A673 (cell line): ENCODE data around the gene EEF1G. TPM values are rescaled to one million over a fixed set of nuclear protein-coding genes. Genes with fewer than 3 reads are reported as not detected.

ENCODE experiments used
- BruUV-seq: library from RNA; stranded (reverse); fragments of 400-500 nt; replicated peaks from 2 replicates; lab custom pipeline; 2021; lab: Mats Ljungman, UMichigan
- CTCF ChIA-PET: fragments of 300-600 bp; sonication (Branson Sonifier 250); formaldehyde crosslinking; loops from one replicate; lab custom pipeline; 2022; ENCODE audit warnings: antibody characterized with exemption; lab: Charles Lee
- POLR2A ChIA-PET: fragments of 300-600 bp; sonication (Branson Sonifier 250); formaldehyde crosslinking; loops from one replicate; lab custom pipeline; 2022; ENCODE audit warnings: antibody characterized with exemption; ENCODE audit not compliant: low non-redundant PET; lab: Charles Lee
- DNase-seq: peaks from one replicate; pipeline ENCODE4 v3.0.0-alpha.2; 2015; ENCODE audit warnings: low spot score
- H3K27ac ChIP-seq: fragments of 200-600 bp; sonication (generic); 2 replicates; pipeline ENCODE4 v1.5.1; 2016; ENCODE audit warnings: mixed run types, low read depth, mild to moderate bottlenecking, mixed read lengths, antibody characterized with exemption, low read length; ENCODE audit not compliant: poor library complexity, severe bottlenecking
- H3K27me3 ChIP-seq: fragments of 200-600 bp; sonication (generic); replicated peaks from 2 replicates; pipeline ENCODE4 v1.6.1; 2017; ENCODE audit warnings: mixed run types, low read depth, mild to moderate bottlenecking, mixed read lengths, antibody characterized with exemption, low read length; ENCODE audit not compliant: insufficient read depth, poor library complexity
- H3K36me3 ChIP-seq: fragments of 200-600 bp; sonication (generic); 2 replicates; pipeline ENCODE4 v1.6.1; 2016; ENCODE audit warnings: mixed run types, mild to moderate bottlenecking, mixed read lengths, antibody characterized with exemption, low read length; ENCODE audit not compliant: insufficient read depth, poor library complexity, severe bottlenecking
- H3K4me1 ChIP-seq: fragments of 200-600 bp; sonication (generic); 2 replicates; pipeline ENCODE4 v1.6.1; 2017; ENCODE audit warnings: mixed run types, mild to moderate bottlenecking, mixed read lengths, antibody characterized with exemption, low read length; ENCODE audit not compliant: insufficient read depth, poor library complexity, severe bottlenecking
- H3K4me3 ChIP-seq: fragments of 200-600 bp; sonication (generic); 2 replicates; pipeline ENCODE4 v1.5.1; 2016; ENCODE audit warnings: low read depth, mixed run types, mild to moderate bottlenecking, mixed read lengths, low read length; ENCODE audit not compliant: poor library complexity, severe bottlenecking
- H3K9me3 ChIP-seq: fragments of 200-600 bp; sonication (generic); 2 replicates; pipeline ENCODE4 v1.6.1; 2016; ENCODE audit warnings: mixed run types, low read depth, mild to moderate bottlenecking, mixed read lengths, antibody characterized with exemption, low read length; ENCODE audit not compliant: poor library complexity, severe bottlenecking
- EZH2 ChIP-seq: fragments of 200-600 bp; sonication (generic); IDR thresholded peaks from 2 replicates; pipeline ENCODE4 v1.6.1; 2017; ENCODE audit warnings: borderline replicate concordance, low read depth, mild to moderate bottlenecking, mixed read lengths, antibody characterized with exemption, low read length; ENCODE audit not compliant: poor library complexity, severe bottlenecking
- intact Hi-C: fragments of 100-400 bp; cut with micrococcal nuclease; formaldehyde crosslinking; loops from one replicate; pipeline ENCODE4 v1.10.0; 2022; ENCODE audit not compliant: unreplicated experiment
- total RNA-seq: library from RNA; stranded (reverse); gene quantifications from 2 replicates; pipeline ENCODE4 v1.2.3, GENCODE V29; 2021
- TF ChIP-seq, protein P1 (sequence below): fragments of 300-800, 200-600 bp; sonication (generic); conservative IDR thresholded peaks from 2 replicates; pipeline ENCODE4 v1.5.1; 2017; ENCODE audit warnings: low read depth, mild to moderate bottlenecking, antibody characterized with exemption, low read length, moderate library complexity, mixed read lengths

The EEF1G gene
- total RNA-seq, 1 experiment from 2014 or later, result 1,817 TPM

- POLR2A ChIA-PET, result no interaction called here
- H3K27ac ChIP-seq, result peak overlapping the region; percentile 34
- intact Hi-C loops, result no loop called here
These were observed 30.9 kb upstream of the EEF1G start for GRCh38 chr11:62604460-62605120.

DNA sequence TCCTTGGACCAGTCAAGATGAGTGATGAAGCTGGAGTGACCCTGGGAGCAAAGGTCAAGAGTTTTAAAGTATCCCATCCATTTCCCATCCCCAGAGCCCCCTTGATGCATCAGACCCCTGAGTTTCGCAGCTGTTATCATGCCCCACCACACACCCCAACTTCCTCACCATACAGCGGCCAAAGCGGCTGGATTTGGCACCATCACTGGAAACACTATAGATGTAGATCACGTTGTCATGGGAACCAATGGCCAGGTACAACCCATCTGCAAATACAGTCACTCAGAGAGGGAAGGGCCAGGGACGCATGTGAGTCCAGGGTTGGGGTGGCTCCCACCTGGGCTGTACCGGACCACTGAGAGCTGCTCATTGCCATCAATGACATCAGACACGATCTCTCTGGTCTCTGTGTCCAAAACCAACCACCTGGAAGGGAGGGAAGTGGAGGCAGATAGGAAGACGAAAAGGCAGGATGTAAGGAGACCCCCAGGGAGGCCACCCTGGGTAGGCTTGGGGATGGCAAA, 30.1 kb upstream of the EEF1G start:
- CTCF ChIA-PET, result no interaction called here
- no peaks in the 10 kb centered on the region for H3K27me3 ChIP-seq
- no peak overlapping the region for H3K4me3 ChIP-seq
- POLR2A ChIA-PET, result interaction anchor here (0.6 kb wide), 1 partner anchor 30 kb away, joined by 3 read pairs; the partner anchor contains the start of gene EEF1G
- TF ChIP-seq, protein P1, sequence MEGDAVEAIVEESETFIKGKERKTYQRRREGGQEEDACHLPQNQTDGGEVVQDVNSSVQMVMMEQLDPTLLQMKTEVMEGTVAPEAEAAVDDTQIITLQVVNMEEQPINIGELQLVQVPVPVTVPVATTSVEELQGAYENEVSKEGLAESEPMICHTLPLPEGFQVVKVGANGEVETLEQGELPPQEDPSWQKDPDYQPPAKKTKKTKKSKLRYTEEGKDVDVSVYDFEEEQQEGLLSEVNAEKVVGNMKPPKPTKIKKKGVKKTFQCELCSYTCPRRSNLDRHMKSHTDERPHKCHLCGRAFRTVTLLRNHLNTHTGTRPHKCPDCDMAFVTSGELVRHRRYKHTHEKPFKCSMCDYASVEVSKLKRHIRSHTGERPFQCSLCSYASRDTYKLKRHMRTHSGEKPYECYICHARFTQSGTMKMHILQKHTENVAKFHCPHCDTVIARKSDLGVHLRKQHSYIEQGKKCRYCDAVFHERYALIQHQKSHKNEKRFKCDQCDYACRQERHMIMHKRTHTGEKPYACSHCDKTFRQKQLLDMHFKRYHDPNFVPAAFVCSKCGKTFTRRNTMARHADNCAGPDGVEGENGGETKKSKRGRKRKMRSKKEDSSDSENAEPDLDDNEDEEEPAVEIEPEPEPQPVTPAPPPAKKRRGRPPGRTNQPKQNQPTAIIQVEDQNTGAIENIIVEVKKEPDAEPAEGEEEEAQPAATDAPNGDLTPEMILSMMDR, result no peak
- no peak for TF ChIP-seq EZH2
- H3K9me3 ChIP-seq, result no peaks in the 10 kb centered on the region
- peaks cover 8% of the 10 kb centered on the region for H3K36me3 ChIP-seq
- H3K4me1 ChIP-seq, result peaks cover 21% of the 10 kb centered on the region
- BruUV-seq, result no TSS peak
- intact Hi-C loops, result no loop called here
- no peak for DNase-seq
- H3K27ac ChIP-seq, result no peak overlapping the region

More at GRCh38 chr11:62604460-62605120, 30.9 kb upstream of the EEF1G start:
- Histone ChIP-seq H3K9me3 (no peaks in the 10 kb centered on the region), H3K27me3 (no peaks in the 10 kb centered on the region), H3K4me3 (no peak overlapping the region), H3K36me3 (peaks cover 6% of the 10 kb centered on the region), H3K4me1 (peaks cover 16% of the 10 kb centered on the region)
- DNase-seq, result peak; percentile 58
- TF ChIP-seq EZH2, result no peak
- TF ChIP-seq, protein P1, result no peak
- CTCF ChIA-PET, result no interaction called here
- BruUV-seq, result no TSS peak

- Histone ChIP-seq H3K36me3 (peaks cover 16% of the 10 kb centered on the region), H3K4me1 (peaks cover 28% of the 10 kb centered on the region), H3K9me3 (no peaks in the 10 kb centered on the region), H3K27ac (no peak overlapping the region), H3K4me3 (no peak overlapping the region), H3K27me3 (no peaks in the 10 kb centered on the region)
- ChIA-PET CTCF (no interaction called here), POLR2A (interaction anchor here (0.5 kb wide), 1 partner anchor 66 kb away, joined by 3 read pairs; no protein-coding TSS in a partner anchor)
- BruUV-seq, result no TSS peak
- intact Hi-C loops, result no loop called here
- DNase-seq, result no peak
- TF ChIP-seq, protein P1, result no peak
- no peak for TF ChIP-seq EZH2
These were observed 29.3 kb upstream of the EEF1G start for GRCh38 chr11:62603072-62603408.
